Peyer's patch (tissue), 4 donors: Measurements from ENCODE around the gene TNFSF12. TPM values are rescaled to one million over a fixed set of nuclear protein-coding genes. Genes with fewer than 3 reads are reported as not detected.

ENCODE experiments used
- DNase-seq, 3 donors: peaks; one replicate each; pipeline ENCODE4 v3.0.0-alpha.2; 2017 to 2019
- H3K27ac ChIP-seq, 4 donors: fragments of 200-600 bp; sonication (generic); one replicate each; pipeline ENCODE4 v1.5.1; 2016 to 2019
- H3K27me3 ChIP-seq, 2 donors: fragments of 200-600 bp; sonication (generic); one replicate each; pipeline ENCODE4 v1.5.1; 2019
- H3K36me3 ChIP-seq, 3 donors: fragments of 200-600 bp; sonication (generic); one replicate each; pipeline ENCODE4 v1.5.1; 2016 to 2019
- H3K4me1 ChIP-seq, 4 donors: fragments of 200-600 bp; sonication (generic); one replicate each; pipeline ENCODE4 v1.5.1; 2016 to 2019
- H3K4me3 ChIP-seq, 4 donors: fragments of 200-600 bp; sonication (generic); 1 replicate in 3 of 4; 2 replicates in 1 of 4; pipeline ENCODE4 v1.5.1; 2016 to 2019; ENCODE audit warnings: mild to moderate bottlenecking in 1 of 4
- H3K9me3 ChIP-seq, 4 donors: fragments of 200-600 bp; sonication (generic); one replicate each; pipeline ENCODE4 v1.5.1; 2016 to 2019; ENCODE audit warnings: mild to moderate bottlenecking in 1 of 4
- POLR2A ChIP-seq, 2 donors: fragments of 450-650 bp; IDR thresholded peaks; one replicate each; pipeline ENCODE4 v1.5.1; 2017; ENCODE audit warnings: antibody characterized with exemption in 2 of 2, mild to moderate bottlenecking in 2 of 2, moderate library complexity in 2 of 2
- total RNA-seq, 4 donors: library from RNA; depleted of rRNA; stranded (reverse); fragments of >200 nt; gene quantifications; one replicate each; pipeline ENCODE4 v1.1.0, GENCODE V29; 2016
- TF ChIP-seq, protein P1 (sequence below), 6 experiments: fragments of 450-650 bp in 4 of 6; fragments of 200-600 bp in 2 of 6; sonication (generic) in 1 of 6; IDR thresholded peaks; one replicate each; pipeline ENCODE4 v1.5.1; 2017 to 2019; ENCODE audit warnings: antibody characterized with exemption in 6 of 6, mild to moderate bottlenecking in 3 of 6, moderate library complexity in 1 of 6

The TNFSF12 gene
- total RNA-seq, 4 donors from 2014 or later: 7.6 to 58.6 (median 15.2) TPM

- Histone ChIP-seq H3K36me3 (peaks cover 0 to 51% (median 0%) of the 10 kb centered on the region in 3 donors), H3K4me1 (peaks cover 4 to 74% (median 38%) of the 10 kb centered on the region in 4 donors), H3K4me3 (no peak overlapping the region), H3K9me3 (no peaks in the 10 kb centered on the region), H3K27ac (no peak overlapping the region), H3K27me3 (no peaks in the 10 kb centered on the region)
- no peak for DNase-seq
- no peak for TF ChIP-seq POLR2A (IDR thresholded peaks at IDR 0.05)
- TF ChIP-seq, protein P1, sequence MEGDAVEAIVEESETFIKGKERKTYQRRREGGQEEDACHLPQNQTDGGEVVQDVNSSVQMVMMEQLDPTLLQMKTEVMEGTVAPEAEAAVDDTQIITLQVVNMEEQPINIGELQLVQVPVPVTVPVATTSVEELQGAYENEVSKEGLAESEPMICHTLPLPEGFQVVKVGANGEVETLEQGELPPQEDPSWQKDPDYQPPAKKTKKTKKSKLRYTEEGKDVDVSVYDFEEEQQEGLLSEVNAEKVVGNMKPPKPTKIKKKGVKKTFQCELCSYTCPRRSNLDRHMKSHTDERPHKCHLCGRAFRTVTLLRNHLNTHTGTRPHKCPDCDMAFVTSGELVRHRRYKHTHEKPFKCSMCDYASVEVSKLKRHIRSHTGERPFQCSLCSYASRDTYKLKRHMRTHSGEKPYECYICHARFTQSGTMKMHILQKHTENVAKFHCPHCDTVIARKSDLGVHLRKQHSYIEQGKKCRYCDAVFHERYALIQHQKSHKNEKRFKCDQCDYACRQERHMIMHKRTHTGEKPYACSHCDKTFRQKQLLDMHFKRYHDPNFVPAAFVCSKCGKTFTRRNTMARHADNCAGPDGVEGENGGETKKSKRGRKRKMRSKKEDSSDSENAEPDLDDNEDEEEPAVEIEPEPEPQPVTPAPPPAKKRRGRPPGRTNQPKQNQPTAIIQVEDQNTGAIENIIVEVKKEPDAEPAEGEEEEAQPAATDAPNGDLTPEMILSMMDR (IDR thresholded peaks at IDR 0.05): no peak
These were observed 27.6 kb downstream of the TNFSF12 start for GRCh38 chr17:7576432-7576937.

- no peak overlapping the region for H3K4me3 ChIP-seq
These were observed 28.7 kb downstream of the TNFSF12 start for GRCh38 chr17:7577327-7578199.

GRCh38 chr17:7579001-7579833 lies 30.4 kb downstream of the TNFSF12 start, which contains the start of gene CD68:
CD68 (plus strand) TSS chr17:7579638; CDS start chr17:7579678, 40 bp downstream.
- peak within 1 kb of the TSS; percentile 83 to 93 (median 90) for H3K27ac ChIP-seq
- peaks cover 0 to 47% (median 0%) of the 10 kb centered on the region in 3 donors for H3K36me3 ChIP-seq
- peaks cover 10 to 86% (median 45%) of the 10 kb centered on the region in 4 donors for H3K4me1 ChIP-seq
- H3K27me3 ChIP-seq: no peaks in the 10 kb centered on the region
- TF ChIP-seq POLR2A (IDR thresholded peaks at IDR 0.05): peak; percentile 89 to 95
- TF ChIP-seq, protein P1 (IDR thresholded peaks at IDR 0.05): no peak
- H3K9me3 ChIP-seq: no peaks in the 10 kb centered on the region
- peak; percentile 75 to 93 (median 84) for DNase-seq
- peak within 1 kb of the TSS; percentile 12 to 54 (median 36) for H3K4me3 ChIP-seq

More at GRCh38 chr17:7577327-7578199, 28.7 kb downstream of the TNFSF12 start:
- peaks cover 0 to 51% (median 0%) of the 10 kb centered on the region in 3 donors for H3K36me3 ChIP-seq
- H3K9me3 ChIP-seq: no peaks in the 10 kb centered on the region
- peak overlapping the region in 2 of 4 donors; percentile 40 to 93 for H3K27ac ChIP-seq
- DNase-seq: no peak
- peaks cover 4 to 84% (median 42%) of the 10 kb centered on the region in 4 donors for H3K4me1 ChIP-seq
- TF ChIP-seq POLR2A (IDR thresholded peaks at IDR 0.05): no peak
- TF ChIP-seq, protein P1 (IDR thresholded peaks at IDR 0.05): no peak
- no peaks in the 10 kb centered on the region for H3K27me3 ChIP-seq

DNA sequence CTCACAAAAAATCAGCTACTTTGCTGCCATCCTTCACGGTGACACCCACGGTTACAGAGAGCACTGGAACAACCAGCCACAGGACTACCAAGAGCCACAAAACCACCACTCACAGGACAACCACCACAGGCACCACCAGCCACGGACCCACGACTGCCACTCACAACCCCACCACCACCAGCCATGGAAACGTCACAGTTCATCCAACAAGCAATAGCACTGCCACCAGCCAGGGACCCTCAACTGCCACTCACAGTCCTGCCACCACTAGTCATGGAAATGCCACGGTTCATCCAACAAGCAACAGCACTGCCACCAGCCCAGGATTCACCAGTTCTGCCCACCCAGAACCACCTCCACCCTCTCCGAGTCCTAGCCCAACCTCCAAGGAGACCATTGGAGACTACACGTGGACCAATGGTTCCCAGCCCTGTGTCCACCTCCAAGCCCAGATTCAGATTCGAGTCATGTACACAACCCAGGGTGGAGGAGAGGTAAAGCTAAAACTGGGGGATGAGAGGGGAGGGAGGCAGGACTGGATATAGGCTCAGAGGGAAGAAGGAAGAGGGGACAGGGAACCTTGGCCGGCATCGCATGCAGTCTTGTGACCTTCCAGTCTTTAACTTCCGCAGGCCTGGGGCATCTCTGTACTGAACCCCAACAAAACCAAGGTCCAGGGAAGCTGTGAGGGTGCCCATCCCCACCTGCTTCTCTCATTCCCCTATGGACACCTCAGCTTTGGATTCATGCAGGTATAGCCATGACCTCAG lies 31.2 kb downstream of the TNFSF12 start:
- H3K27me3 ChIP-seq: no peaks in the 10 kb centered on the region
- H3K9me3 ChIP-seq: no peaks in the 10 kb centered on the region
- peak overlapping the region in 3 of 4 donors; percentile 24 to 54 (median 48) for H3K4me3 ChIP-seq
- peaks cover 10 to 86% (median 40%) of the 10 kb centered on the region in 4 donors for H3K4me1 ChIP-seq
- H3K36me3 ChIP-seq: peaks cover 0 to 39% (median 0%) of the 10 kb centered on the region in 3 donors
- no peak for DNase-seq
- H3K27ac ChIP-seq: peak overlapping the region; percentile 83 to 93 (median 90)
- no peak for TF ChIP-seq POLR2A (IDR thresholded peaks at IDR 0.05)
- TF ChIP-seq, protein P1 (IDR thresholded peaks at IDR 0.05): no peak
